Rectal smooth muscle tissue (tissue), 1 donor: ENCODE results near the gene E2F4.

Experiments used
- H3K27ac ChIP-seq: one replicate; pipeline ENCODE4 v1.7.0; 2013; ENCODE audit warnings: low read depth, low read length, inconsistent platforms
- H3K27me3 ChIP-seq: one replicate; pipeline ENCODE4 v1.7.0; 2013; ENCODE audit warnings: low read length; ENCODE audit not compliant: control insufficient read depth, insufficient read depth
- H3K36me3 ChIP-seq: one replicate; pipeline ENCODE4 v1.7.0; 2013; ENCODE audit warnings: low read length; ENCODE audit not compliant: control insufficient read depth, insufficient read depth
- H3K4me1 ChIP-seq: one replicate; pipeline ENCODE4 v1.7.0; 2013; ENCODE audit warnings: low read length; ENCODE audit not compliant: control insufficient read depth, insufficient read depth
- H3K4me3 ChIP-seq: one replicate; pipeline ENCODE4 v1.7.0; 2013; ENCODE audit warnings: low read length
- H3K9ac ChIP-seq: one replicate; pipeline ENCODE4 v1.7.0; 2013; ENCODE audit warnings: low read length

Gene E2F4

GRCh38 chr16:67202956-67203493, 11.1 kb downstream of the E2F4 start:
- H3K36me3 ChIP-seq: peaks cover 15% of the 10 kb centered on the region
- H3K27me3 ChIP-seq: no peaks in the 10 kb centered on the region
- no peak overlapping the region for H3K4me3 ChIP-seq
- H3K27ac ChIP-seq: no peak overlapping the region
- no peak overlapping the region for H3K9ac ChIP-seq
- H3K4me1 ChIP-seq: no peaks in the 10 kb centered on the region

- Histone ChIP-seq H3K27ac (no peak overlapping the region), H3K27me3 (no peaks in the 10 kb centered on the region), H3K9ac (no peak overlapping the region), H3K36me3 (peaks cover 12% of the 10 kb centered on the region), H3K4me3 (no peak overlapping the region), H3K4me1 (no peaks in the 10 kb centered on the region)
Observed at GRCh38 chr16:67204076-67204475, 12.1 kb downstream of the E2F4 start.

DNA sequence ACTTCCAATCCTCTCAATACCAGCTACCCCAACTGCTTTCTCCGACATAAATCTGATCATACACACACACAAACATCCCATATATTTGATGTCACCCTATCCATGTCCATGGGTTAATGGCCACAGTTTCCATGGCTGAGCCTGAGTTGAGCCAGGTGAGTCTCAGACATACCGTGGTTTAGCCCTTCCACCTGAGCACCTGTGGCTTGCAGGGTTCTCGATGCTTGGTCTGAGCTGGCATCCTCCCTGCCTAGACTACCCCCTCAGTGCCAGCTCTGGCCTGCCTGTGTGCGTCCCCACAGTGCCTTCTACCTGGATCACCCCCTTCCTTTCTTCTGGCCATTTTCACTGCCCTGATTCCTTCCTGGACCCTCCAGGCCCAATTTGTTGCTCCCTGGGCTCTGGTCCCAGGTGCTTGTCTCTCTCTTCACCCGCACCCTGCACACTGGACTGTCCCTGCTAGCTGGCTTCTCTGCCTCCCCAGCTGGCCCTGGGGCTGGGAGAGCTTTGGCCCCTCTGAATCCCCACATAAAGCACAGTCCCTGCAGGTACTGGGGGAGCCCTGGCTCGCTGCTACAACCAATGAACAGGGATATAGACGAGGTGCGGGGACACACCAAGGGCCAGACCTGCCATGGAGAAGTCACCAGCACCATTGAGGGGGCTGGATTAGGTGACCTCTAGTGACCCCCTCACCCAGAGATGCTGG, 14.3 kb downstream of the E2F4 start:
- H3K4me3 ChIP-seq: no peak overlapping the region
- H3K36me3 ChIP-seq: peaks cover 14% of the 10 kb centered on the region
- no peaks in the 10 kb centered on the region for H3K27me3 ChIP-seq
- H3K4me1 ChIP-seq: no peaks in the 10 kb centered on the region
- no peak overlapping the region for H3K9ac ChIP-seq
- no peak overlapping the region for H3K27ac ChIP-seq

DNA sequence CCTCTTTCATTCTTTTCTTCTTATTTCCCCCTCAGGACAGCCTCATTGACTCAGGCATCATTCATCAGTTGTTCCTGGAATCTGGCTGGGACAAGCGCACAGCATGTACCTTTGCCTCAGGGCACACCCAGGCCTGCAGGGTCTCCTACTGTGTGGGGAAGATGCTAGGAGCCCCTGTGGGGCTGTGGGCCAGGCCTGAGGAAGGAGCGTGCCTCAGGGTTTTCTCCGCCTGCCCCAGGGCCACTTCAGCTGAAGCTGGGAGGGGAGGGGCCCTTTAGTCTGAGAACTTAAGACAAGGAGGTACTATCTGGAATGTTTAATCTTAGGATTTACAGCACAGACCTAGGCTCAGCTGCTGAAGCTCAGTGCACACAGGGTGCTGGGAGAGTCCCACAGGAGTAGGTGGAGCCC, 14.9 kb downstream of the E2F4 start:
- no peak overlapping the region for H3K4me3 ChIP-seq
- no peak overlapping the region for H3K9ac ChIP-seq
- H3K27ac ChIP-seq: no peak overlapping the region
- H3K27me3 ChIP-seq: no peaks in the 10 kb centered on the region
- no peaks in the 10 kb centered on the region for H3K4me1 ChIP-seq
- peaks cover 13% of the 10 kb centered on the region for H3K36me3 ChIP-seq

DNA sequence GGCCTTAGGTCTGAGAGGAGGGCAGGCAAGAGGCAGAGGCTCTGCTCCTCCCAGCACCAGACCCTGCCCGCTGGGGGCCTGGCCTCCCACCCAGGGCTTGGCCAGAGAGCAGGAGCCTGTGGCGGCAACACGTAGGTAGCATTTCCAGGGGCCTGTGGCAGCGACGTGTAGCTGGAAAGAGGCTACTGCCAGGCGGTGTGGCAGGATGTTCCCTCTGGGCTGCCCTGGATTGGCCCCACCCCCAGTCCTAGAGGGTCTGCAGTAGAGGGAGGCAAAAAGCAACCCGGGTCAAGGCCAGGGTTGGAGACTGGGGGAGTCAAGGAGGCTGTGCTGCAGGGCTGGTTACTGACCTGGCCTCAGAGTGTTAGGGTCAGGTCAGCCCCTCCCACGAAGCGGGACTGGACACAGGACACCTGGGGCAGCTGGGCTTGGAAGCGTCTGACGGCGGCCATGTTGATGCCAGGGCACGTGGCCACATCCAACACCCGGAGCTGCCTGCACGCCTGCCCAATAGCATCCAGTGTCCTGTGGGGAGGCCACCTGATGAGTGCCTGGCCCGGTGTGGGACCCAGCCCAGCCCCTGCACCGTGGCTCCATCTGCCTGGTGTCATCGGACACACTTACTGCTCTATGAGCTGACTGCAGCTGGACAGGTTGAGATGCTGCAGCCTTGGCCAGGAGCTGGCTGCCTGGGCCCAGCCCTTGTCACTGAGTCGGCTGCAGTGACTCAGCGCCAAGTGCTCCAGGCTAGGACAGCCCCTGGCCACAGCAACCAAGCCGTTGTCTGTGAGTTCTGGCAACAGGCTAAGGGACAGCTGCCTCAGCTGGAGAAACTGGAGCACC, 15.5 kb downstream of the E2F4 start:
- H3K4me3 ChIP-seq: no peak overlapping the region
- no peak overlapping the region for H3K9ac ChIP-seq
- no peaks in the 10 kb centered on the region for H3K4me1 ChIP-seq
- no peaks in the 10 kb centered on the region for H3K27me3 ChIP-seq
- peaks cover 8% of the 10 kb centered on the region for H3K36me3 ChIP-seq
- no peak overlapping the region for H3K27ac ChIP-seq

- no peaks in the 10 kb centered on the region for H3K27me3 ChIP-seq
- no peak overlapping the region for H3K9ac ChIP-seq
- no peak overlapping the region for H3K27ac ChIP-seq
- H3K36me3 ChIP-seq: peaks cover 2% of the 10 kb centered on the region
- H3K4me1 ChIP-seq: no peaks in the 10 kb centered on the region
- H3K4me3 ChIP-seq: no peak overlapping the region
Observed at GRCh38 chr16:67208154-67208896, 16.4 kb downstream of the E2F4 start.

DNA sequence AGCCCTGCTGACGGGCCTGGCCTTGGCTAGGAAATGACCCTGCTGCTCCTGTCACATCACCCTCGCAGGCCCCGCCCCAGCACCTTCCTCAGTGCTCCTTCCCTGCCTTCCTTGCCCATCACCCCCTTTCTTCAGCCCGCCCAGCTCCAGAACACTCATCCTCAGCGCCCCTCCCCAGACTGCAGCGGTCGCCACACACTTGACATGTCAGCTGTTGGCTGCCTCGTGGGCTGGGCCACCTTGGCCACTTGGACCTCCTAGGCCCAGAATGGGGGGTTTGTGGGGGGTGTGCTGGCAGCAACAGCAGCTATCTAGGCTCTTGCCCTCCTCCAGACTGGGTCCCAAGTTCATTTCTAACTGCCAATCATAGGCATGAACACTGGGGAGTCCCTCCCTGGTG, 17.6 kb downstream of the E2F4 start:
- H3K36me3 ChIP-seq: peaks cover 2% of the 10 kb centered on the region
- H3K9ac ChIP-seq: no peak overlapping the region
- H3K4me1 ChIP-seq: no peaks in the 10 kb centered on the region
- no peak overlapping the region for H3K27ac ChIP-seq
- no peaks in the 10 kb centered on the region for H3K27me3 ChIP-seq
- H3K4me3 ChIP-seq: no peak overlapping the region

DNA sequence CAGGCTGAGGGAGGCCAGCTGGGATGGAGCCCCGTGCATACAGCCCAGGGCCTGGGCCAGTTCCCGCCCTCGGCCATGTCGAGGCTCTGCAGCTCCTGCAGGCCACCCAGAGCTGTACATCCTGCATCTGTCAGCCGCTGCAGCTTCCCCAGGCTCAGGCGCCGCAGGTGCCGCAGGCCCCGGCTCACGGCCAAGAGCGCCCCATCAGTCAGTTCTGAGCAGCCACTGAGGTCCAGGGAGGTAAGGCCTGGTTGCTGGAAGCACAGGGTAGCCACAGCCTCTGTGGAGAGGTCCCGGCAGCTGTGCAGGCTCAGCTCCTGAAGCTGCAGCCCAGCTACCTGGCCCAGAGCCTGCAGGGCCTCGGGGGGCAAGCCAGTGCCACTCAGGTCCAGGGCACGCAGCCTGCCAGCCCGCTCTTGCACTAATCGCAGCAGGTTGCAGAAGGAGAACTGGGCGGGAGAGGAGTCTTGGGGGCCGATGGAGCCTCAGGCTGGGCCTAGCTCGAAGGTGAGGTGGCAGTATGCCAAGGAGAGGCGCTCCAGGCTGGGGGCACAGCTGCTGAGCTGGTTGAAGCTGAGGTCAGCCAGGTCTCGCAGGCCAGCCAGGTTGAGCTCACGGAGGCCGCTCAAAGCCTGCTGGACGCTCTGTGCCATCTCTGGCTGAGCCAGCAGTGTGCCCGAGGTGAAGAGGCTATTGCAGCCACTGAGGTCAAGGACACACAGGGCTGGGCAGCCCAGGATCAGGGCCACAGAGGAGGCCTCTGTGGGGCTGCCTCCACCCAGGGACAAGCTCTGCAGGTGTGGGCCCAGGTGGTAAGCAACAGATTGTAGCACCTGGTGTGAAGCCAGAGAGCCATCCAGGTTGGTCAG, 18.3 kb downstream of the E2F4 start:
- Histone ChIP-seq H3K36me3 (peaks cover 2% of the 10 kb centered on the region), H3K9ac (no peak overlapping the region), H3K4me3 (no peak overlapping the region), H3K27me3 (no peaks in the 10 kb centered on the region), H3K27ac (no peak overlapping the region), H3K4me1 (no peaks in the 10 kb centered on the region)

DNA sequence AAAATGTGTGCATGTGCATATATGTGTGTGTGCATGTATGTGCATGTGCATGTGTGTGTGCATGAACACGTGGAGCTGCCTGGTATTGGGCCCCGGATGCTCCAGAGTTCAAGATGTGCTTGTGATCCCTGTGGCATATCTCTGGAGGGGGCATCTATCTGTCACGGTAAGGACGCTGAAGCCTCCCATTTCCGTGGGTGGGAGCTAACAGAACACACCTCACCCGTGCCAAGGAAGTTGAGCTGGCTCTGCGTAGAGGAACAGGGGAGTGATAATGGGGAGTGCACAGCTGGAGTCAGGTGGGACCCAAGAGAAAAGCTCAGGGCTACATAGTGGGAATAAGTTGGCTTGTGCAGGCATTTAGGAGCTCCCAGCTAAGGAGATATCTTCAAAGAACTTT, 19.7 kb downstream of the E2F4 start:
- H3K4me1 ChIP-seq: no peaks in the 10 kb centered on the region
- H3K4me3 ChIP-seq: no peak overlapping the region
- no peak overlapping the region for H3K27ac ChIP-seq
- no peak overlapping the region for H3K9ac ChIP-seq
- H3K27me3 ChIP-seq: no peaks in the 10 kb centered on the region
- H3K36me3 ChIP-seq: peaks cover 2% of the 10 kb centered on the region

- Histone ChIP-seq H3K27me3 (no peaks in the 10 kb centered on the region), H3K27ac (no peak overlapping the region), H3K9ac (no peak overlapping the region), H3K4me1 (no peaks in the 10 kb centered on the region), H3K4me3 (no peak overlapping the region), H3K36me3 (peaks cover 2% of the 10 kb centered on the region)
Observed at GRCh38 chr16:67212766-67213165, 20.8 kb downstream of the E2F4 start.

- Histone ChIP-seq H3K4me1 (no peaks in the 10 kb centered on the region), H3K9ac (no peak overlapping the region), H3K36me3 (peaks cover 2% of the 10 kb centered on the region), H3K27ac (no peak overlapping the region), H3K27me3 (no peaks in the 10 kb centered on the region), H3K4me3 (no peak overlapping the region)
Observed at GRCh38 chr16:67213197-67214019, 21.5 kb downstream of the E2F4 start.
